Activated T-cell treated with anti-CD3 and anti-CD28 coated beads, Interleukin-2, amount 50 U/mL, for 24 hours (primary cell): ENCODE measurements around the gene DEUP1.

Source experiments
- DNase-seq: peaks from one replicate; pipeline ENCODE4 v3.0.0-alpha.2; 2020
- H3K27ac Mint-ChIP-seq: 2 replicates; pipeline ENCODE4 v1.8.0; 2020; ENCODE audit warnings: mild to moderate bottlenecking, mixed read lengths
- H3K27me3 Mint-ChIP-seq: 2 replicates; pipeline ENCODE4 v1.8.0; 2020; ENCODE audit warnings: mixed read lengths
- H3K36me3 Mint-ChIP-seq: 2 replicates; pipeline ENCODE4 v1.8.0; 2020; ENCODE audit warnings: low read depth, mixed read lengths
- H3K4me1 Mint-ChIP-seq: 2 replicates; pipeline ENCODE4 v1.8.0; 2020; ENCODE audit warnings: low read depth, mixed read lengths
- H3K4me3 Mint-ChIP-seq: 2 replicates; pipeline ENCODE4 v1.8.0; 2020; ENCODE audit warnings: mild to moderate bottlenecking, moderate library complexity, mixed read lengths
- H3K9me3 Mint-ChIP-seq: 2 replicates; pipeline ENCODE4 v1.8.0; 2020; ENCODE audit warnings: mixed read lengths

DEUP1 gene

GRCh38 chr11:93478841-93479240, 148.3 kb downstream of the DEUP1 start:
- Mint-ChIP-seq H3K27me3 (no peaks in the 10 kb centered on the region), H3K4me1 (no peaks in the 10 kb centered on the region), H3K36me3 (no peaks in the 10 kb centered on the region), H3K27ac (no peak overlapping the region), H3K4me3 (no peak overlapping the region), H3K9me3 (no peaks in the 10 kb centered on the region)
- DNase-seq = no peak

GRCh38 chr11:93480256-93480655, 149.7 kb downstream of the DEUP1 start:
- H3K36me3 Mint-ChIP-seq = no peaks in the 10 kb centered on the region
- no peaks in the 10 kb centered on the region for H3K9me3 Mint-ChIP-seq
- H3K4me1 Mint-ChIP-seq = no peaks in the 10 kb centered on the region
- no peaks in the 10 kb centered on the region for H3K27me3 Mint-ChIP-seq
- DNase-seq = no peak
- no peak overlapping the region for H3K4me3 Mint-ChIP-seq
- no peak overlapping the region for H3K27ac Mint-ChIP-seq

- H3K9me3 Mint-ChIP-seq = no peaks in the 10 kb centered on the region
- no peaks in the 10 kb centered on the region for H3K4me1 Mint-ChIP-seq
Observed at GRCh38 chr11:93480756-93481155, 150.2 kb downstream of the DEUP1 start.

GRCh38 chr11:93481279-93481678, 150.7 kb downstream of the DEUP1 start:
- Mint-ChIP-seq H3K4me3 (no peak overlapping the region), H3K27ac (no peak overlapping the region), H3K4me1 (no peaks in the 10 kb centered on the region), H3K27me3 (no peaks in the 10 kb centered on the region), H3K9me3 (no peaks in the 10 kb centered on the region), H3K36me3 (no peaks in the 10 kb centered on the region)
- no peak for DNase-seq

More at GRCh38 chr11:93480756-93481155, 150.2 kb downstream of the DEUP1 start:
- Mint-ChIP-seq H3K27me3 (no peaks in the 10 kb centered on the region), H3K36me3 (no peaks in the 10 kb centered on the region), H3K4me3 (no peak overlapping the region), H3K27ac (no peak overlapping the region)
- DNase-seq = no peak

GRCh38 chr11:93481696-93482095, 151.2 kb downstream of the DEUP1 start:
- no peaks in the 10 kb centered on the region for H3K27me3 Mint-ChIP-seq
- no peak overlapping the region for H3K27ac Mint-ChIP-seq
- H3K9me3 Mint-ChIP-seq = no peaks in the 10 kb centered on the region
- H3K4me1 Mint-ChIP-seq = no peaks in the 10 kb centered on the region
- no peak for DNase-seq
- no peak overlapping the region for H3K4me3 Mint-ChIP-seq
- H3K36me3 Mint-ChIP-seq = no peaks in the 10 kb centered on the region

- Mint-ChIP-seq H3K4me1 (no peaks in the 10 kb centered on the region), H3K36me3 (no peaks in the 10 kb centered on the region), H3K27ac (no peak overlapping the region), H3K9me3 (no peaks in the 10 kb centered on the region), H3K27me3 (no peaks in the 10 kb centered on the region), H3K4me3 (no peak overlapping the region)
- no peak for DNase-seq
Observed at GRCh38 chr11:93482556-93482955, 152.0 kb downstream of the DEUP1 start.

GRCh38 chr11:93484716-93485115, 154.2 kb downstream of the DEUP1 start:
- DNase-seq = no peak
- H3K4me3 Mint-ChIP-seq = no peak overlapping the region

GRCh38 chr11:93485983-93486382, 155.4 kb downstream of the DEUP1 start:
- Mint-ChIP-seq H3K36me3 (no peaks in the 10 kb centered on the region), H3K27ac (no peak overlapping the region)
- no peak for DNase-seq

More at GRCh38 chr11:93484716-93485115, 154.2 kb downstream of the DEUP1 start:
- no peaks in the 10 kb centered on the region for H3K36me3 Mint-ChIP-seq
- H3K4me1 Mint-ChIP-seq = no peaks in the 10 kb centered on the region
- no peaks in the 10 kb centered on the region for H3K9me3 Mint-ChIP-seq
- no peaks in the 10 kb centered on the region for H3K27me3 Mint-ChIP-seq
- no peak overlapping the region for H3K27ac Mint-ChIP-seq

GRCh38 chr11:93487032-93487483, 156.5 kb downstream of the DEUP1 start:
- no peak overlapping the region for H3K27ac Mint-ChIP-seq
- H3K27me3 Mint-ChIP-seq = no peaks in the 10 kb centered on the region
- no peaks in the 10 kb centered on the region for H3K4me1 Mint-ChIP-seq
- no peaks in the 10 kb centered on the region for H3K9me3 Mint-ChIP-seq
- no peak for DNase-seq
- H3K4me3 Mint-ChIP-seq = no peak overlapping the region
- no peaks in the 10 kb centered on the region for H3K36me3 Mint-ChIP-seq

More at GRCh38 chr11:93485983-93486382, 155.4 kb downstream of the DEUP1 start:
- H3K4me1 Mint-ChIP-seq = no peaks in the 10 kb centered on the region
- H3K27me3 Mint-ChIP-seq = no peaks in the 10 kb centered on the region
- H3K9me3 Mint-ChIP-seq = no peaks in the 10 kb centered on the region
- no peak overlapping the region for H3K4me3 Mint-ChIP-seq
